ENCODE results near the gene ZNF681. TPM values are rescaled to one million over a fixed set of nuclear protein-coding genes. Genes with fewer than 3 reads are reported as not detected.

ZNF681 gene
- total and polyA plus RNA-seq, 9 of the 15 experiments (the other 6 are each of a cell fraction or from before 2014, with no cell fraction given): 2.8 to 8.6 (median 4.1) TPM

GRCh38 chr19:23771761-23772674, 13.3 kb upstream of the ZNF681 start (continued):
- TF ChIP-seq NR2C2 (CRISPR knock-in tag; IDR thresholded peaks at IDR 0.05): no peak
- no peak for TF ChIP-seq NR2C2 (tag; IDR thresholded peaks at IDR 0.05)

DNA sequence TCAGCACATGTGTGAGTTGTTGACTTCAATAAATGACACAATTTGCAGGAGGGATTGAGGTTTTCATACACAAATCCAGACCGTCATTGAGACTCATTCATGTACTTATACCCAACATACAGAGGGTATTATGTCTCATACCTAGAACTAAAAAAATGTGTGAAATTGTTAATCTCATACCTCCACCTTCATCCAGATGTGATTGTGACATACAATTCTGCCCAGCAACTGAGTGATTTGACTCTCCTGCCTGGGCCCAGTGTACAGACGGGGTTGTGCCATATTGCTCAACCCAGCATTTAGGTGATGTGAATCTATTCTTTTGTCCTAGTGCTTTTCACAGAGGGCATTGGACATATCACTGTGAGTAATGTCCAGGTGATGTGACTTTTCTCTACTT, 12.6 kb upstream of the ZNF681 start:
- peaks cover 61% of the 10 kb centered on the region for H3K36me3 ChIP-seq (ENCODE audit: control insufficient read depth, insufficient read depth, low read length)
- no peak for ATAC-seq
- no peak overlapping the region for H3K27ac ChIP-seq (ENCODE audit: extremely low read depth, low read depth, low read length)
- H3K27me3 ChIP-seq (ENCODE audit: control insufficient read depth in 2 of 2, insufficient read depth in 2 of 2, low read length in 2 of 2): no peaks in the 10 kb centered on the region
- H4K20me1 ChIP-seq (replicated peaks; ENCODE audit: control insufficient read depth, insufficient read depth, low read length): no peaks in the 10 kb centered on the region; the same call in 1 of the 2 replicates
- no peak overlapping the region for H3K4me2 ChIP-seq (ENCODE audit: insufficient read depth, low read length)
- peaks cover 82% of the 10 kb centered on the region for H3K79me2 ChIP-seq (ENCODE audit: control insufficient read depth, insufficient read depth, low read length)
- CTCF ChIA-PET (ENCODE audit: low intra/inter-chr PET ratio): no interaction called here
- DNase-seq (ENCODE audit: extremely low read depth in 1 of 4, low spot score in 3 of 4): no peak
- intact Hi-C loops (cut with micrococcal nuclease): no loop called here
- no peak overlapping the region for H3K4me3 ChIP-seq
- TF ChIP-seq STAT5A (IDR thresholded peaks at IDR 0.05; ENCODE audit: borderline replicate concordance, low read length) (no peak), ZBTB9 (CRISPR knock-in tag; IDR thresholded peaks at IDR 0.05) (no peak), STAT5B (CRISPR knock-in tag; IDR thresholded peaks at IDR 0.05) (no peak), POLR2AphosphoS2 (IDR thresholded peaks at IDR 0.05; ENCODE audit: low read length) (no peak), MTA2 (IDR thresholded peaks at IDR 0.05; ENCODE audit: low read depth) (no peak), ZFP1 (CRISPR knock-in tag; IDR thresholded peaks at IDR 0.05) (no peak), ZNF121 (CRISPR knock-in tag; conservative IDR thresholded peaks at IDR 0.05) (no peak), ARHGAP35 (IDR thresholded peaks at IDR 0.05; ENCODE audit: partially characterized antibody) (no peak), CHD1 (IDR thresholded peaks at IDR 0.05; ENCODE audit: low read length) (no peak)
- 100% methylated on average over 2 of the region's 2 CpGs for WGBS (ENCODE audit: insufficient coverage, low coverage, missing lambda C conversion rate)
- POLR2A ChIA-PET: no interaction called here
- H3K9ac ChIP-seq (ENCODE audit: insufficient read depth in 1 of 2, low read depth in 2 of 2, low read length in 2 of 2): no peak overlapping the region
- H3K4me1 ChIP-seq (replicated peaks in 1 of 2; ENCODE audit: control insufficient read depth in 2 of 2, insufficient read depth in 2 of 2, low read length in 2 of 2): peaks cover 0 to 7% of the 10 kb centered on the region in 2 experiments; a peak in 3 of 5 replicates
- peaks cover 4% of the 10 kb centered on the region for H3K9me1 ChIP-seq (ENCODE audit: control insufficient read depth, insufficient read depth, low read length)
- no peaks in the 10 kb centered on the region for H3K9me3 ChIP-seq (replicated peaks; ENCODE audit: control insufficient read depth, insufficient read depth, low read depth, low read length)
- FAIRE-seq: no peak
- in situ Hi-C loops (cut with MboI): no loop called here
- no peak overlapping the region for H2AFZ ChIP-seq (ENCODE audit: low read depth, low read length)
- no TSS peak for BruUV-seq (replicated peaks)
